ENCODE results near the gene FAM3A.
A peak's percentile ranks its signal among the peaks of the same experiment; 100 is the strongest.

Gene FAM3A

DNA sequence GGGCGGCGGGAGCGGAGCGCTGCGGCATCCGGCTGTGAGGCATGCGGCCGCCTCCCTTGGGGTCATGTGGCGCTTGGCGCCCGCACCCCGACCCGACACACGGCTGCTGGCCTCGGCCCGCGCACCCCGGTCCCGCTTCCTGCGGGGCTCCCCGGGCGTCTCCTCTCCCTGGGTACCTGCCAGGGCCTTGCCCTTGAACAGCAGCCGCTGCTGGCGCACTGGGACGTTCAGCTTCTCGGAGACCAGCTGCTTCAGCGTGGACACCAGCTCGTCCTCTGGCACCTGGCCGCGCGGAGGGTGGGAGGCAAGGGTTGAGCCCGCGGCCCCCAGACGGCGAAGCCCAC lies 30.0 kb downstream of the FAM3A start:
- Mint-ChIP-seq H3K27ac (peak overlapping the region; percentile 79), H3K36me3 (ENCODE audit: low read depth) (peaks cover 47% of the 10 kb centered on the region), H3K9me3 (no peaks in the 10 kb centered on the region), H3K27me3 (peaks cover 1% of the 10 kb centered on the region), H3K4me1 (ENCODE audit: low read depth) (peaks cover 37% of the 10 kb centered on the region), H3K4me3 (peak overlapping the region; percentile 67)
- intact Hi-C loops (cut with micrococcal nuclease) = no loop called here

DNA sequence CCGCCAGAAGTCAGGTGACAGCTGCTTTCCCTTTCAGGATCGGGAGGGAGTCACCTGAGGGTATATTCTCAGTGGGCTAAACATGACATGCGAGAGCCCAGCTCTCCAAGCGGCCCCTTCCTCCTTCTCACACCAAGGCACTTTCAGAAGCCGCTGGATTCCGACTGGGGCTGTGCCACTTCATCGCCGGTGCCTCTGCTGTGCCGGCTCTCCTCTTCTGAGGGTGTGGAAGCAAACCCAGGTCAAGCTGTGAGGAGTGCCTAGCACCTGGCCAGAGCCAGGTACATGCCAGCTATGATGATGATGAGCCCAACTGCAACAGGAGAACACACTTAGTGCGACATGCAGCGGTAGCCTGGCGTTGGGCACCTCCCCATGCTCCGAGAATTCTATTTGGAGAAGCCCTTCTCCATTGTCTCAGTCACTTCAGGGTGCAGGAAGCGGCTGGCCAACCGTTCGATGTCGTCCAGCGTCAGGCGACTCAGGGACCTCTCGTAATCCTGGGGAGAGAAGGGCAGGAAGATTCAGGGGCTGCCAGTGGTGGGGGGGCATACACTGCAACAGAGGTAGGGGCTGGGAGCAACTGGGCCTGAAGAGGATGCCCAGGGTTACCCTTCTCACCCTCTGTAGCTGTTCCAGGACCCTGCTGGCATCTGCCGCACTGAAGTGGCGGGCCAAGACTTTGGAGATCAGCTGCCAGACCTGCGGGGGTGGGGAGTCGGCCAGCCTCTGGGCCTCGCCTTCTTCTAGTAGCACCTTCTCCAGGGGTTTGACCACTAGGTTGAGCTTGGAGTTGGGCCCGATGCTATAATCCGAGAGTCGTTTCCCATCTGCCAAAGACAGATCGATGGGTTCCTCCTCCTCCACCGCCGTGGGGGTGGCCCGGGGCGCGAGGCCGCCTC lies 30.6 kb downstream of the FAM3A start:
- H3K27ac Mint-ChIP-seq = peak overlapping the region; percentile 79
- peak overlapping the region; percentile 67 for H3K4me3 Mint-ChIP-seq
- H3K36me3 Mint-ChIP-seq (ENCODE audit: low read depth) = peaks cover 42% of the 10 kb centered on the region
- peaks cover 1% of the 10 kb centered on the region for H3K27me3 Mint-ChIP-seq
- H3K9me3 Mint-ChIP-seq = no peaks in the 10 kb centered on the region
- H3K4me1 Mint-ChIP-seq (ENCODE audit: low read depth) = peaks cover 37% of the 10 kb centered on the region
- intact Hi-C loops (cut with micrococcal nuclease) = no loop called here

DNA sequence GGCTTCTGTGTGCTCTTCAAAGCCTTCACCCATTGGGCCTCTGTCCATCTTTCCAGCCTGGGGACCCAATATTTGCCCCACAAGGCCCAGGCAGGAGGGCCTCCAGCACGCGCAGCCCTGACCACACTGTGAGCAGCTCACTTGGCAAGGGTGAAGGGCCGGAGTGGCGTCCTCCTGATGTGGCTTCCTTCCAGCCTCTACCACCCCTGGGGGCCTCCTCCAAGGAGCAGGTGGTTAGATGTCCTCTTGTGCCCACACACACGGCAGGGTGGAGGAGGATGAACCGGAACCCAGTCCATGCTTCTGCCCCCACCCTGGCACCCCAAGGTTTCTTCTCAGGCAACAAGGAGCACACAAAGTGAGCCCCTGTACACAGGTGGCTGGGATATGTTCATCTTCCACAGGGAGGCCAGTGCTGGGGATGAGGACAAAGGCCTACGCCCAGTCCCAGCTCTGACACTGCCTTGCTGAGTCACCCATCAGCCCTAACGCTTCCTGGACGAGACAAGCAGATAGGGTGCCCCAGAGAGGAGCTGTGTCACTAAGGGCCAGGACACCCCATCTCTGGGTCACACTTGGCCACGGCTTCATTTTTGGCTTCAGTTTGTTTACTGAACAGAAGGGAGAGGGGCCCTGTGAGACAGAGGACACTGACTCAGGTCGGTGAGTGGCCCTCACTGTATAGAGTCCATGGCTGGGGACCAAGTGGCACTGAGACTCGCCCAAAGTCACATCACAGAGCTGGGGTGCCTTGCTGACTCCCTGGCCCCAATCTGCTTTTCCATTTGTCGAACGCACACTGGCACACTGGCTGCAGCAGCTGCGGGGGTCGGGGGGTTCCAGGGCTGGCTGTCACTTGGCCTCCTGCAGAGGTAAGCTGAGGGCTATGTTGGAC lies 31.5 kb downstream of the FAM3A start:
- Mint-ChIP-seq H3K4me3 (peak overlapping the region; percentile 51), H3K36me3 (ENCODE audit: low read depth) (peaks cover 42% of the 10 kb centered on the region), H3K27ac (peak overlapping the region; percentile 79), H3K4me1 (ENCODE audit: low read depth) (peaks cover 34% of the 10 kb centered on the region), H3K9me3 (no peaks in the 10 kb centered on the region), H3K27me3 (peaks cover 1% of the 10 kb centered on the region)
- intact Hi-C loops (cut with micrococcal nuclease) = no loop called here

DNA sequence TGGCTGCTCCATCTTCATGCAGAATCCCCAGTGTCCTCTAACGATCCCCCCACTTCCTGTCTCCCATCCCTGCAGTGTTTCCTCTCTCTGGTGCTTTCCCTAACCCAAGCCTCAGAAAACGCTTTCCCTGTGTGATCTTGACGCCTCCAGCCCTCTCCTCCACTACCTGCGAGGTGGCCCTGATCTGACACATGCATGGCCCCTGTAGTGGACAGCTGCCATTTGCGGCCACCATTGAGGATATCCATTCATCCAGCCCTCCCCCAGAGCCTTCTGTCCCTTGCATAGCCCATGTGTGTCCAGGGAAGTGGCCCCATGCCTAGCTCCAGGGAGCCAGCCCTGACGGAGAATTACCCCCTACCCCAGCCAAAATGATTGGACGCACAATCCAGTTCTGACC lies 32.7 kb downstream of the FAM3A start:
- Mint-ChIP-seq H3K4me3 (no peak overlapping the region), H3K27ac (no peak overlapping the region), H3K4me1 (ENCODE audit: low read depth) (peaks cover 28% of the 10 kb centered on the region), H3K27me3 (peaks cover 1% of the 10 kb centered on the region), H3K9me3 (no peaks in the 10 kb centered on the region), H3K36me3 (ENCODE audit: low read depth) (peaks cover 37% of the 10 kb centered on the region)
- intact Hi-C loops (cut with micrococcal nuclease) = no loop called here

DNA sequence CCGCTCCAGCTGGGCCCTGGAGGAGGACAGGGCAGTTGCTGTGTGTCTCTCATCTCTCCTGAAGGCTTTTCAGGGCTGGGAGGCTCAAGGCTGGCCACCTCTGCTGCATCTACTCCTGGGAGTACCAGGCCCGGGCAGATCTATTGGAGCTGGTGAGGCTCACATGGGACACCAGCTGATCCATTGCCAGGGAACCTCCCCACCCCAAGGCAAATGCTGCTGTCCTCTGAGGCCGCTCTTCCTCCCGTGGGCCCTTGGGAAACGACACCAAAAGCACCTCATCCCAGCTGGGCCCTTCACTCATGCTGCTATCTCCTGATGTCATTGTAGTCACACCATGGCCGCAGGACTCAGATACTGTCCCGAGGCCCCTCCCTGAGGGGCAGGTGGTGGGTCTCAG lies 33.2 kb downstream of the FAM3A start:
- Mint-ChIP-seq H3K27me3 (peaks cover 1% of the 10 kb centered on the region), H3K4me1 (ENCODE audit: low read depth) (peaks cover 22% of the 10 kb centered on the region), H3K9me3 (no peaks in the 10 kb centered on the region), H3K4me3 (no peak overlapping the region), H3K27ac (peak overlapping the region; percentile 3), H3K36me3 (ENCODE audit: low read depth) (peaks cover 31% of the 10 kb centered on the region)
- intact Hi-C loops (cut with micrococcal nuclease) = no loop called here

DNA sequence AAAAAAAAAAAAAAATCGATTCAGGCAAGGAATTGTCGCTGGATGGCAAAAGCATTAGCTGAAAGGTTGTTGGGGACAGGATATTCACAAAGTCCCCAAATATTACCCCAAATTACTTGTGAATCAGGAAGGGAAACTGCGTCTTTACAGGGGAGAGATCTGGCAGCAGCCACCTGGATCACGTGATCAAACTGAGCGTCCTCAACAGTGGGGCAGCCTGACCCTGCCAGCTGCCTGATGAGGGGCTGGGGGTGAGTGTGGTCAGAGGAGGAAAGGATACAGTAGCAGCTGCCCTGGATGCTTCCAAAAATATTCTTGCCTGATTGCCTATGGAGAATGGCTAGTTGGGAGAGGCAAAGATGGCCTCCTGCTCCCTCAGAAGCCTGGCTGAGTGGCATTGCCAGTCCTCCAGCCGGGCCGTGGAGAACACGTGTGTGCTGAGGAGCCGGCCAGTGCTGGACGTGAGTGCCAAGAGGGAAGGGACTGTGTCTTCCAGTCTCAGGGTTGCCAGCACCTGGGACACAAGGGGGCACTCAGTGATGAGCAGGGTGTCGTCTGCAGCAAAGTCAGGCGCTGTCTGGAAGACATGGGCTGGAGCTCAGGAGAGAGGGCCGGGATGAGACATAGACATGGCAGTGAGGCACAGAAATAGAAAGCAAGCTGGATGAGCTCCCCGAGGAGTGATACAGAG lies 34.0 kb downstream of the FAM3A start:
- Mint-ChIP-seq H3K27me3 (no peaks in the 10 kb centered on the region), H3K4me1 (ENCODE audit: low read depth) (peaks cover 20% of the 10 kb centered on the region), H3K27ac (peak overlapping the region; percentile 3), H3K4me3 (no peak overlapping the region), H3K9me3 (no peaks in the 10 kb centered on the region), H3K36me3 (ENCODE audit: low read depth) (peaks cover 27% of the 10 kb centered on the region)
- intact Hi-C loops (cut with micrococcal nuclease) = no loop called here

DNA sequence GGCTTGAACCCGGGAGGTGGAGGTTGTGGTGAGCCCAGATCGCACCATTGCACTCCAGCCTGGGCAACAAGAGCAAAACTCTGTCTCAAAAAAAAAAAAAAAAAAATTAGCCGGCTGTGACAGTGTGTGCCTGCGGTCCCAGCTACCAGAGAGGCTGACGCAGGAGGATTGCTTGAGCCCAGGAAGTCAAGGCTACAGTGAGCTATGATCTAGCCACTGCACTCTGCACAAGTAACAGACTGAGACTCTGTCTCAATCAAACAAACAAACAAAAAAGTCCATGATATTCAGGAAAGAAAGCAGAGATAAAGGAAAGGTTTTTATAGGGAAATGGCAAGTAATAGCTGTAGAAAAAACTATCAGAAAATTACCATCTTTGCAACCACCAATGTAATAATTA lies 34.8 kb downstream of the FAM3A start:
- intact Hi-C loops (cut with micrococcal nuclease) = no loop called here
- H3K4me3 Mint-ChIP-seq = no peak overlapping the region
- H3K9me3 Mint-ChIP-seq = no peaks in the 10 kb centered on the region
- peaks cover 27% of the 10 kb centered on the region for H3K4me1 Mint-ChIP-seq (ENCODE audit: low read depth)
- no peak overlapping the region for H3K27ac Mint-ChIP-seq
- H3K27me3 Mint-ChIP-seq = no peaks in the 10 kb centered on the region
- H3K36me3 Mint-ChIP-seq (ENCODE audit: low read depth) = peaks cover 34% of the 10 kb centered on the region

DNA sequence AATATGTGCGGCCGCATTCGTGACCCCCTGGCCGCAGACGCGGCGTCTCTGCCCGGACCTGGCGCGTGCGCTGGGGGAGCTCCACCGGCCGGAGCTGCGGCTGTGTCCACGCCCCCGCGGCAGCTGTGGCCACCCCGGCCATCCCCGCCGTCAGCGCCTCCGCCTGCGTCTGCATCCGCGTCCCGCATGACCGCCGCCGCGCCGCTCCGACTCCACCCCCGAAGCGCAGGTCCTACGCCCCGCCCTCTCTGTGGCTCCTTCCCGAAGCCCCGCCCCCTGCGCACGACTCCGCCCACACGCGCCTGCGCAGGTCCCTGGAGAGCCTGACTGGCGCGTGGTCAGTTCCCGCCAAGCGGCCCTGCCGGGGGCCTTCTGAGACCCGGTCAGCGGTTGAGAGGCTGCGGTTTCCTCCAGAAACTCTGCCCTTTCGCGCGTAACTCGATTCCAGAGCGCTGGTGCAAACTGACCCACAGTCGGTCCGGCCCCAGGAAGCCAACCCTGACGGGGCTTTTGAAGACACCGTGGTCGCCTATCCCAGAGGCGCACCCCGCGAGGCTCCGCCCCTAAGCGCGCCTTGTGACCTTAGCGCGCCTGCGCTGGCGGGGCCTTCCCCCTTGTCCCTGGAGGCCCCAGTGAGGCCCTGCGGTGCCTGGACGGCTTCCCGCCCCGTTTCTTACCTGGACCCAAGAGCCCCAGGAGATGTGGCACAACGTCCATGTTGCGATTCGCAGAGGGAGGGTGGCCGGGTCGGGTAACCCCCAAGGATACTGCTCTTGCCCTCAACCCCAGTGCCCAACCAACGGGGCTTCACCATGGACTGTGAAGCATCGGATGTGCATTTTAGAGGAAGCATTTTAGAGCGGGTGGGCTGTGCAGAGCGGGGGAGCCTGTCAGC lies 37.1 kb downstream of the FAM3A start, which contains the start of gene LAGE3:
Gene LAGE3, minus strand, starts transcription at position 554 of the 895 bp plus-strand sequence. Its CDS starts 366 bp downstream, at position 188.
- peaks cover 28% of the 10 kb centered on the region for H3K36me3 Mint-ChIP-seq (ENCODE audit: low read depth)
- H3K9me3 Mint-ChIP-seq = no peaks in the 10 kb centered on the region
- H3K27me3 Mint-ChIP-seq = no peaks in the 10 kb centered on the region
- H3K4me3 Mint-ChIP-seq = peak within 1 kb of the TSS; percentile 78
- peak within 1 kb of the TSS; percentile 89 for H3K27ac Mint-ChIP-seq
- H3K4me1 Mint-ChIP-seq (ENCODE audit: low read depth) = peaks cover 19% of the 10 kb centered on the region
- intact Hi-C loops (cut with micrococcal nuclease) = no loop called here

DNA sequence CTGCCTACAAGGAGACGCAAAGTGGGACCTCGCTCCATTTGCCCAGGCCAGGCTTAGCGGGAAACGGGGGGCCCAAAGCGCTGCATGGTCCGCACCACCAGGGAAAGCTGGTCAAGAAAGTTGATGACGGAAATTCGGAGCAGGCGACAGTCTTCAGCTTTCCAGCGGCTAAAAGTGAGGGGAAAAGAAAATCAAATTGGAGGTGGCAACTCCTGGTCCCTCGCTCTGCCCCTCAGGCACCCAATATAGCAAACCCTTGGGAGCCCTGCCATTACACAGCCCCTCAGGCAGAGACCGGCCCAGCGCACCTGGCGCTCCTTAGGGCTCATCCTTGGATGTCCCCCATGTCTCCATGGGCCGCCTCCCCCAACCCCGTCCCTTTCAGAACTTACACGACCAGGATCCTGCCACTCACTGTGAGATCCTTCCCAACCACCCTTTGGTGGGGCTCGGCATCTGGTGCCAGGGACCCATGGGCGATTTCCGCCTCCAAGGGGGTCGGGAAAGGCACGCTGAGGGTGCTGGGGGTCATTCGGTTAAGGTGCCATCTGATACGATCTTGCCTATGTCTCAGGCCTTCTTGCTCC lies 38.0 kb downstream of the FAM3A start:
- H3K9me3 Mint-ChIP-seq = no peaks in the 10 kb centered on the region
- no peaks in the 10 kb centered on the region for H3K27me3 Mint-ChIP-seq
- peak overlapping the region; percentile 89 for H3K27ac Mint-ChIP-seq
- intact Hi-C loops (cut with micrococcal nuclease) = no loop called here
- peaks cover 23% of the 10 kb centered on the region for H3K4me1 Mint-ChIP-seq (ENCODE audit: low read depth)
- H3K36me3 Mint-ChIP-seq (ENCODE audit: low read depth) = peaks cover 28% of the 10 kb centered on the region
- peak overlapping the region; percentile 78 for H3K4me3 Mint-ChIP-seq

DNA sequence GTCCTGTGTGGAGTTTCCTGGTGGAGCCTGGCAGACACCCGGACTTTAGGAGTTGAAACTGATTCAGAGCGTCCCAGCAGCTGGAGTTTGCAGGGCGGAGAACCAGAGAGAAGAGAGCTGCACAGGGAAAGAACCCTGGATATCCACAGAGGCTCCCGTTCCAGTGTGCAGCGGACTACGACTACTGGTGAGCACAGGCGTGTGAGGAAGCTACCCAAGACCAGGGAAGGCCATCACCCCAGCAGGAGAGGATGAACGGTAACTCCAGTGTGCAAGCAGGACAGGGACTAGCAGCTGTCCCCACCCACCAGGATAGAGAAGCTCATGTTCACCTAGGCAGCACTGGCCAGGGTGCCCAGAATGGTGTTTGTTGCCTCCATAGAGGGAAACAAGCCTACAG lies 39.2 kb downstream of the FAM3A start:
- H3K4me3 Mint-ChIP-seq = no peak overlapping the region
- H3K27ac Mint-ChIP-seq = no peak overlapping the region
- peaks cover 39% of the 10 kb centered on the region for H3K36me3 Mint-ChIP-seq (ENCODE audit: low read depth)
- H3K27me3 Mint-ChIP-seq = no peaks in the 10 kb centered on the region
- peaks cover 27% of the 10 kb centered on the region for H3K4me1 Mint-ChIP-seq (ENCODE audit: low read depth)
- H3K9me3 Mint-ChIP-seq = no peaks in the 10 kb centered on the region
- intact Hi-C loops (cut with micrococcal nuclease) = no loop called here

DNA sequence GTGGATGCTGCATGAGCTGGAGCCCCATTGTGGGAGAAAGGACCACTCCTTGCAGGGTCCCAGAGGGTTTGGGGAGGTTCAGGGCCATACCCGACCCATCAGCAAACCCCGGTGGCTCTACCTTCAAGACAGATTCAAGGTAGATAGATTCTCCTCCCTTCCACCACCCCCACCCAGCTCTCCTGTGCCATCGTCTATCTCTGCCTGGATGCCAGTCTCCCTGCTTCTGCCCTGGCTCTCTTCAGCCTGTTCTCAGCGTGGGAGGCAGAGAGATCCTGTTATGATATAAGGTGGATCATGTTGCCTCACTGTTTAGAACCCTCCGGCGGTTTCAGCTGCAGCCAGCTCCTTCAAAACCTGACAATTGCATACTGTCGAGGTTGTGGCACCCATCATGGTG lies 42.3 kb downstream of the FAM3A start:
- H3K4me1 Mint-ChIP-seq (ENCODE audit: low read depth) = peaks cover 20% of the 10 kb centered on the region
- no peaks in the 10 kb centered on the region for H3K27me3 Mint-ChIP-seq
- peaks cover 70% of the 10 kb centered on the region for H3K36me3 Mint-ChIP-seq (ENCODE audit: low read depth)
- intact Hi-C loops (cut with micrococcal nuclease) = no loop called here
- H3K4me3 Mint-ChIP-seq = no peak overlapping the region
- no peaks in the 10 kb centered on the region for H3K9me3 Mint-ChIP-seq
- H3K27ac Mint-ChIP-seq = no peak overlapping the region

DNA sequence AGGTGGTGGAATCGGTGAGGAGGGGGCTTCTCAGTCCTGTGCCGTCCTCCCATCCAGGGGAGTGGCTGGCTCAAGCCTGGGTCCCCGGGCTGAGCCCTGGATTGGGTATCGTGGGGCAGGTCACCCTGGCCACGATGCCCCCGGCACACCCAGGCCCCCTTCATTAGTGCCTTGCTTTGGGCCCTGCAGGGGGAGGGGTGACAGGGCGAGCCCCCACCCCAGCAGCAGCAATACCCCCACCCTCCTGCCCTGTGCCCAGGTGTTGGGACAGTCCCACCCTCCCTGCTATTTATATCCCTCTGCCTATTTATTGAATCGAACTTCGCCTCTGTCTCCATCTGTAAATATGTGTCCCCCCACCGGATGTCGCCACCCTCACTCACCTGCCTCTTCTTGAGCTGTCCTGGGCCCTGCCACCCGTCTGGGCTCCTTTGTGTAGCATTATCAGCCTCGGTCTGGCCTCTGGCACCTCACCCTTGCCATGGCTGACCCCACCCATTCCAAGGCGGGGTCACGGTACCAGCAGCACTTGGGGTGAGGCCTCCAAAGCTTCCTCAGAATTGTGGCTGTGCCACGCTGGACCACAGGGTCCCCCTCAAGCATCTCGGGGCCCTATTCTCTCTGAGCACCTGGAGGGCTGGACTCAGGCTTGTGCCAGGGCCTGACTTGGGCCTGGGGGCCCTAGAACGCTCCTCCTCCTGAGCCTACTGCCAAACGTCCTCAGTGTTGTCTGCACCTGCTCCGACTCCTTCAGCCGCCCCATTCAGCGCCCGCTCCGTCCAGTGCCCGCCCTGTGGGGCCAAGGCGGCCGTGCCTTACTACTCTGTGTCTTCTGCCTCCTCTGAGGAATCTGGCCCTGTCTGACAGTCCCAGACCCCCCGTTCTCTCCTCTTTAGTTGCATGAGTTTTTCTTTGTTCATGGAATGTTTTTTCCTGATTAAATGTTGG lies 43.1 kb downstream of the FAM3A start:
- intact Hi-C loops (cut with micrococcal nuclease) = no loop called here
- no peak overlapping the region for H3K27ac Mint-ChIP-seq
- no peak overlapping the region for H3K4me3 Mint-ChIP-seq
- no peaks in the 10 kb centered on the region for H3K27me3 Mint-ChIP-seq
- H3K36me3 Mint-ChIP-seq (ENCODE audit: low read depth) = peaks cover 78% of the 10 kb centered on the region
- H3K9me3 Mint-ChIP-seq = no peaks in the 10 kb centered on the region
- peaks cover 20% of the 10 kb centered on the region for H3K4me1 Mint-ChIP-seq (ENCODE audit: low read depth)

Data from dendritic cell treated with granulocyte-macrophage colony-stimulating factor and Interleukin-4, amounts not matched to agents 40 ng/mL and 50 ng/mL, for 4 days (primary cell).